Fibroblast of lung (primary cell): ENCODE results near the gene TOP3A. TPM values are rescaled to one million over a fixed set of nuclear protein-coding genes. Genes with fewer than 3 reads are reported as not detected.

Source experiments
- DNase-seq, 2 donors: peaks; one replicate each; pipeline versions ENCODE4 v3.0.0 to v3.0.0-alpha.2; 2010; ENCODE audit warnings: low read depth in 2 of 2
- H2AFZ ChIP-seq: 2 replicates; pipeline ENCODE4 v1.5.1; 2012; ENCODE audit warnings: low read length, control low read depth, inconsistent platforms
- H3K27ac ChIP-seq: 2 replicates; pipeline ENCODE4 v1.5.1; 2011; ENCODE audit warnings: low read length, control low read depth; ENCODE audit not compliant: insufficient read depth
- H3K27me3 ChIP-seq: 2 replicates; pipeline ENCODE4 v1.5.1; 2011; ENCODE audit warnings: mild to moderate bottlenecking, low read length; ENCODE audit not compliant: control insufficient read depth, insufficient read depth
- H3K36me3 ChIP-seq: 2 replicates; pipeline ENCODE4 v1.5.1; 2011; ENCODE audit warnings: low read length; ENCODE audit not compliant: control insufficient read depth, insufficient read depth
- H3K4me1 ChIP-seq: 2 replicates; pipeline ENCODE4 v1.5.1; 2011; ENCODE audit warnings: low read length; ENCODE audit not compliant: control insufficient read depth, insufficient read depth; ENCODE audit errors: extremely low read depth
- H3K4me2 ChIP-seq: 2 replicates; pipeline ENCODE4 v1.5.1; 2011; ENCODE audit warnings: low read length, control low read depth; ENCODE audit not compliant: insufficient read depth; ENCODE audit errors: extremely low read depth
- H3K4me3 ChIP-seq, 4 experiments: fragments of 200-600 bp in 1 of 4; sonication (generic) in 1 of 4; replicated peaks in 1 of 4; 2 replicates each; pipeline ENCODE4 v1.5.1; 2011 to 2016; ENCODE audit warnings: low read length in 4 of 4, low read depth in 3 of 4, mild to moderate bottlenecking in 3 of 4, control low read depth in 2 of 4, inconsistent platforms in 1 of 4, mixed read lengths in 1 of 4; ENCODE audit not compliant: insufficient read depth in 1 of 4; ENCODE audit errors: control extremely low read depth in 1 of 4
- H3K79me2 ChIP-seq: 2 replicates; pipeline ENCODE4 v1.5.1; 2012; ENCODE audit warnings: mild to moderate bottlenecking, low read length, inconsistent platforms; ENCODE audit not compliant: control insufficient read depth, insufficient read depth
- H3K9ac ChIP-seq: 2 replicates; pipeline ENCODE4 v1.5.1; 2011; ENCODE audit warnings: mild to moderate bottlenecking, low read length, control low read depth; ENCODE audit not compliant: insufficient read depth
- H3K9me3 ChIP-seq: 2 replicates; pipeline ENCODE4 v1.5.1; 2012; ENCODE audit warnings: low read depth, low read length; ENCODE audit not compliant: control insufficient read depth, insufficient read depth
- H4K20me1 ChIP-seq: 2 replicates; pipeline ENCODE4 v1.5.1; 2011; ENCODE audit warnings: low read length; ENCODE audit not compliant: control insufficient read depth, insufficient read depth; ENCODE audit errors: extremely low read depth
- CTCF ChIP-seq, 2 donors: IDR thresholded peaks in 1 of 2; conservative IDR thresholded peaks in 1 of 2; 1 replicate in 1 of 2; 2 replicates in 1 of 2; pipeline ENCODE4 v1.5.1; 2011 to 2012; ENCODE audit warnings: low read length in 2 of 2, control low read depth in 1 of 2, inconsistent platforms in 1 of 2, low read depth in 1 of 2, mild to moderate bottlenecking in 1 of 2
- EZH2 ChIP-seq: IDR thresholded peaks from 2 replicates; pipeline ENCODE4 v1.5.1; 2012; ENCODE audit warnings: low read length, control low read depth, mild to moderate bottlenecking; ENCODE audit errors: missing control alignments
- polyA plus RNA-seq, 2 donors: library from polyadenylated mRNA; depleted of rRNA in 1 of 2; stranded (reverse) in 1 of 2; unstranded in 1 of 2; fragments of >200 nt; gene quantifications; 2 replicates each; pipeline ENCODE4 v1.2.1, GENCODE V29; 2011 to 2012; ENCODE audit warnings: missing spikeins in 1 of 2
- total RNA-seq: library from RNA; depleted of rRNA; stranded (reverse); fragments of >200 nt; gene quantifications from 2 replicates; pipeline ENCODE4 v1.2.1, GENCODE V29; 2014

The TOP3A gene
- total and polyA plus RNA-seq, 2 donors (not counting 1 experiment from before 2014, with no cell fraction given): 12.7 to 16.5 TPM

DNA sequence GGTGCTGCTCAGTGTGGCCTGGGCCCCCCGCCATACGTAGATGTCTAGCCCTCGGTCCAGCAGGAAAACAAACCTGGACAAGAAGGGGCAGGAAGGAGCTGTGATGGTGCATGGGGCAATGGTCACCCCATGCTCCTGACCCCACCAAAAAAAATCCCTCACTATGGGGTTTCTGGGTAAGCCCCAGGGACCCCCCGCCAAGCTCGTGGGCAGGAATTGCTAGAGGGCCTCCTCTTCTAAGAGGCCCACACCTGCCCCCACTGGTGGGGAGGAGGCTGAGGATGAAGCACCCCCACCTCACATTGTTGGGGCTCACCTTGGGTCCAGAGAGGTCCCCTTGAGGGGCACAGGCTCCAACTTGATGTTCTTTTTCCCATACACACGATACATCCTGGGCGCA, 66.0 kb downstream of the TOP3A start:
- Histone ChIP-seq H3K4me3 (no peak overlapping the region), H4K20me1 (no peaks in the 10 kb centered on the region), H3K4me1 (no peaks in the 10 kb centered on the region), H3K27me3 (no peaks in the 10 kb centered on the region), H3K27ac (no peak overlapping the region), H3K4me2 (no peak overlapping the region), H3K9me3 (no peaks in the 10 kb centered on the region), H3K79me2 (no peaks in the 10 kb centered on the region), H2AFZ (no peak overlapping the region), H3K36me3 (peaks cover 65% of the 10 kb centered on the region), H3K9ac (no peak overlapping the region)
- DNase-seq: no peak
- TF ChIP-seq CTCF (conservative IDR thresholded peaks at IDR 0.05 in 1 of 2, IDR thresholded peaks at IDR 0.05 in 1 of 2; ENCODE audit: low read depth in 1 of 2, low read length in 2 of 2): no peak
- TF ChIP-seq EZH2: no peak

- TF ChIP-seq CTCF (conservative IDR thresholded peaks at IDR 0.05 in 1 of 2, IDR thresholded peaks at IDR 0.05 in 1 of 2; ENCODE audit: low read depth in 1 of 2, low read length in 2 of 2): peak; percentile 60 to 73
- TF ChIP-seq EZH2: no peak
- H3K36me3 ChIP-seq: peaks cover 65% of the 10 kb centered on the region
- H3K9me3 ChIP-seq: no peaks in the 10 kb centered on the region
- H3K4me2 ChIP-seq: no peak overlapping the region
- H3K4me3 ChIP-seq: no peak overlapping the region
- no peak overlapping the region for H2AFZ ChIP-seq
- peak; percentile 62 to 74 for DNase-seq
- H3K27ac ChIP-seq: no peak overlapping the region
- H3K9ac ChIP-seq: no peak overlapping the region
- H3K4me1 ChIP-seq: no peaks in the 10 kb centered on the region
- no peaks in the 10 kb centered on the region for H3K27me3 ChIP-seq
- H4K20me1 ChIP-seq: no peaks in the 10 kb centered on the region
- H3K79me2 ChIP-seq: no peaks in the 10 kb centered on the region
Observed at GRCh38 chr17:18248300-18248731, 66.5 kb downstream of the TOP3A start.

GRCh38 chr17:18247613-18248001, 67.2 kb downstream of the TOP3A start:
- no peaks in the 10 kb centered on the region for H3K9me3 ChIP-seq
- H3K79me2 ChIP-seq: no peaks in the 10 kb centered on the region
- TF ChIP-seq CTCF (conservative IDR thresholded peaks at IDR 0.05 in 1 of 2, IDR thresholded peaks at IDR 0.05 in 1 of 2; ENCODE audit: low read depth in 1 of 2, low read length in 2 of 2) (no peak), EZH2 (no peak)
- no peak overlapping the region for H3K4me3 ChIP-seq
- H2AFZ ChIP-seq: no peak overlapping the region
- H3K4me1 ChIP-seq: no peaks in the 10 kb centered on the region
- peaks cover 61% of the 10 kb centered on the region for H3K36me3 ChIP-seq
- DNase-seq: no peak
- H3K27ac ChIP-seq: no peak overlapping the region
- no peaks in the 10 kb centered on the region for H3K27me3 ChIP-seq
- H4K20me1 ChIP-seq: no peaks in the 10 kb centered on the region
- H3K4me2 ChIP-seq: no peak overlapping the region
- no peak overlapping the region for H3K9ac ChIP-seq
